ENCODE data around the gene HOATZ.

GRCh38 chr11:111465400-111465799 lies 49.2 kb upstream of the HOATZ start:
- no peak for TF ChIP-seq CTCF (IDR thresholded peaks at IDR 0.05)
- no peak for TF ChIP-seq POLR2A (IDR thresholded peaks at IDR 0.05)

Measured in vagina (tissue), 2 donors.